C4-2B (cell line): ENCODE results near the gene L1CAM.
A peak's percentile ranks its signal among the peaks of the same experiment; 100 is the strongest.
"Not testable (repeated sequence)": the region's sequence is repeated elsewhere in the genome, so short reads cannot be mapped to it uniquely, and the experiment has no call there.

ENCODE experiments used
- H3K27ac ChIP-seq: fragments of 450-650 bp; 2 replicates; pipeline ENCODE4 v1.5.1; 2017
- CTCF ChIP-seq: fragments of 450-650 bp; conservative IDR thresholded peaks from 2 replicates; pipeline ENCODE4 v1.5.1; 2017; ENCODE audit warnings: mild to moderate bottlenecking
- ZFX ChIP-seq: fragments of 450-650 bp; IDR thresholded peaks from 2 replicates; pipeline ENCODE4 v1.6.1; 2017

The L1CAM gene

GRCh38 chrX:153818571-153819383, 67.2 kb downstream of the L1CAM start:
- TF ChIP-seq CTCF (no peak), ZFX (no peak)
- peak overlapping the region; percentile 52 for H3K27ac ChIP-seq

GRCh38 chrX:153818064-153818463, 67.9 kb downstream of the L1CAM start:
- not testable (repeated sequence) for H3K27ac ChIP-seq

GRCh38 chrX:153816831-153817690, 68.9 kb downstream of the L1CAM start:
- H3K27ac ChIP-seq, result no peak overlapping the region
- TF ChIP-seq CTCF (no peak), ZFX (no peak)

GRCh38 chrX:153814591-153815315, 71.2 kb downstream of the L1CAM start:
- H3K27ac ChIP-seq, result no peak overlapping the region
- no peak for TF ChIP-seq CTCF
- TF ChIP-seq ZFX, result no peak

- no peak overlapping the region for H3K27ac ChIP-seq
- TF ChIP-seq CTCF (no peak), ZFX (no peak)
These were observed 72.8 kb downstream of the L1CAM start for GRCh38 chrX:153813161-153813560.

- TF ChIP-seq ZFX, result no peak
- no peak for TF ChIP-seq CTCF
These were observed 73.8 kb downstream of the L1CAM start for GRCh38 chrX:153812220-153812619.

More at GRCh38 chrX:153812220-153812619, 73.8 kb downstream of the L1CAM start:
- H3K27ac ChIP-seq, result no peak overlapping the region
